GM12878 (cell line): ENCODE measurements around the gene ZC3H12D.

Experiments
- CREM ChIP-seq: IDR thresholded peaks from 2 replicates; pipeline ENCODE4 v1.6.1; 2014; ENCODE audit warnings: antibody characterized with exemption, low read depth
- FOXK2 ChIP-seq: fragments of 450-650 bp; IDR thresholded peaks from 2 replicates; pipeline ENCODE4 v1.6.1; 2017; ENCODE audit warnings: mild to moderate bottlenecking, moderate library complexity
- FOXM1 ChIP-seq: IDR thresholded peaks from 2 replicates; pipeline ENCODE4 v1.6.1; 2012; ENCODE audit warnings: low read depth, mild to moderate bottlenecking, inconsistent platforms, low read length, moderate library complexity
- KLF5 ChIP-seq: fragments of 450-650 bp; IDR thresholded peaks from 2 replicates; pipeline ENCODE4 v1.6.1; 2014; ENCODE audit warnings: mild to moderate bottlenecking; ENCODE audit not compliant: partially characterized antibody
- POLR2A ChIP-seq: IDR thresholded peaks from 2 replicates; pipeline ENCODE4 v1.6.1; 2011; ENCODE audit warnings: low read depth, mild to moderate bottlenecking, low read length
- POLR2AphosphoS2 ChIP-seq: IDR thresholded peaks from 2 replicates; pipeline ENCODE4 v1.6.1; 2011; ENCODE audit warnings: low read depth, mild to moderate bottlenecking, low read length, improper control_type of control experiment, moderate library complexity
- POLR2AphosphoS5 ChIP-seq: IDR thresholded peaks from 2 replicates; pipeline ENCODE4 v1.6.1; 2011; ENCODE audit warnings: mild to moderate bottlenecking, low read length, inconsistent platforms
- RFX5 ChIP-seq: IDR thresholded peaks from 2 replicates; pipeline ENCODE4 v1.6.1; 2011; ENCODE audit warnings: low read depth, low read length, improper control_type of control experiment
- YY1 ChIP-seq: IDR thresholded peaks from 2 replicates; pipeline ENCODE4 v1.6.1; 2011; ENCODE audit warnings: low read depth, mild to moderate bottlenecking, low read length
- TF ChIP-seq, protein P1 (sequence below): IDR thresholded peaks from 2 replicates; pipeline ENCODE4 v1.6.1; 2011; ENCODE audit warnings: low read depth, low read length, improper control_type of control experiment, borderline replicate concordance
- TF ChIP-seq, protein P2 (sequence below): IDR thresholded peaks from 2 replicates; pipeline ENCODE4 v1.6.1; 2012; ENCODE audit warnings: low read depth, low read length, improper control_type of control experiment
- TF ChIP-seq, protein P3 (sequence below): IDR thresholded peaks from 2 replicates; pipeline ENCODE4 v1.6.1; 2012; ENCODE audit warnings: mild to moderate bottlenecking, low read depth, low read length
- TF ChIP-seq, protein P4 (sequence below), 3 experiments: IDR thresholded peaks in 2 of 3; conservative IDR thresholded peaks in 1 of 3; 2 replicates each; pipeline ENCODE4 v1.5.1; 2011; ENCODE audit warnings: low read depth in 3 of 3, low read length in 3 of 3, mild to moderate bottlenecking in 3 of 3, control low read depth in 2 of 3, moderate library complexity in 2 of 3, inconsistent platforms in 1 of 3, mixed read lengths in 1 of 3; ENCODE audit not compliant: control insufficient read depth in 2 of 3, insufficient read depth in 1 of 3; ENCODE audit errors: extremely low read depth in 1 of 3

DNA sequence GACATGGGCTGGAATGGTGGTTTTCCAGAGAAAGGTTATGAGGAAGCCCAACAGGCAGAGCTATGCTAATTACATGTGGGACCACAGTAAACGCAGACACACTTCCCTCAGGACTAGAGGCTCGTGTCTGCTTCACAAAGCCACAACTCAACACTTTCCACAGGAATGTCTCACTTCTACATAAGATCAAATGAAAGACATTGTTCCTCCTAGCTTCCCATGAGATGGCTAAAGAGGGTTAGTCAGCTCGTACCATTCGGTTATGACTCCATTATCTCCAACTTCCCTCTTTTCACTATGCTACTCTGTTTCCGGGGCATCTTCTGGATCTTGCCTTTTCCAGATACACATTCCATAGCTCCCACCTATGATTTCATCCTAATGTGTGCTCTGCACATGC lies 29.1 kb upstream of the ZC3H12D start:
- no peak for TF ChIP-seq KLF5
- TF ChIP-seq FOXK2: no peak
- TF ChIP-seq YY1: no peak
- TF ChIP-seq FOXM1: no peak
- TF ChIP-seq CREM: no peak
- no peak for TF ChIP-seq POLR2A
- no peak for TF ChIP-seq POLR2AphosphoS2
- TF ChIP-seq, protein P1, sequence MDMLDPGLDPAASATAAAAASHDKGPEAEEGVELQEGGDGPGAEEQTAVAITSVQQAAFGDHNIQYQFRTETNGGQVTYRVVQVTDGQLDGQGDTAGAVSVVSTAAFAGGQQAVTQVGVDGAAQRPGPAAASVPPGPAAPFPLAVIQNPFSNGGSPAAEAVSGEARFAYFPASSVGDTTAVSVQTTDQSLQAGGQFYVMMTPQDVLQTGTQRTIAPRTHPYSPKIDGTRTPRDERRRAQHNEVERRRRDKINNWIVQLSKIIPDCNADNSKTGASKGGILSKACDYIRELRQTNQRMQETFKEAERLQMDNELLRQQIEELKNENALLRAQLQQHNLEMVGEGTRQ: no peak
- TF ChIP-seq POLR2AphosphoS5: no peak
- TF ChIP-seq, protein P2, sequence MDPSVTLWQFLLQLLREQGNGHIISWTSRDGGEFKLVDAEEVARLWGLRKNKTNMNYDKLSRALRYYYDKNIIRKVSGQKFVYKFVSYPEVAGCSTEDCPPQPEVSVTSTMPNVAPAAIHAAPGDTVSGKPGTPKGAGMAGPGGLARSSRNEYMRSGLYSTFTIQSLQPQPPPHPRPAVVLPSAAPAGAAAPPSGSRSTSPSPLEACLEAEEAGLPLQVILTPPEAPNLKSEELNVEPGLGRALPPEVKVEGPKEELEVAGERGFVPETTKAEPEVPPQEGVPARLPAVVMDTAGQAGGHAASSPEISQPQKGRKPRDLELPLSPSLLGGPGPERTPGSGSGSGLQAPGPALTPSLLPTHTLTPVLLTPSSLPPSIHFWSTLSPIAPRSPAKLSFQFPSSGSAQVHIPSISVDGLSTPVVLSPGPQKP: no peak
- no peak for TF ChIP-seq RFX5
- TF ChIP-seq, protein P3, sequence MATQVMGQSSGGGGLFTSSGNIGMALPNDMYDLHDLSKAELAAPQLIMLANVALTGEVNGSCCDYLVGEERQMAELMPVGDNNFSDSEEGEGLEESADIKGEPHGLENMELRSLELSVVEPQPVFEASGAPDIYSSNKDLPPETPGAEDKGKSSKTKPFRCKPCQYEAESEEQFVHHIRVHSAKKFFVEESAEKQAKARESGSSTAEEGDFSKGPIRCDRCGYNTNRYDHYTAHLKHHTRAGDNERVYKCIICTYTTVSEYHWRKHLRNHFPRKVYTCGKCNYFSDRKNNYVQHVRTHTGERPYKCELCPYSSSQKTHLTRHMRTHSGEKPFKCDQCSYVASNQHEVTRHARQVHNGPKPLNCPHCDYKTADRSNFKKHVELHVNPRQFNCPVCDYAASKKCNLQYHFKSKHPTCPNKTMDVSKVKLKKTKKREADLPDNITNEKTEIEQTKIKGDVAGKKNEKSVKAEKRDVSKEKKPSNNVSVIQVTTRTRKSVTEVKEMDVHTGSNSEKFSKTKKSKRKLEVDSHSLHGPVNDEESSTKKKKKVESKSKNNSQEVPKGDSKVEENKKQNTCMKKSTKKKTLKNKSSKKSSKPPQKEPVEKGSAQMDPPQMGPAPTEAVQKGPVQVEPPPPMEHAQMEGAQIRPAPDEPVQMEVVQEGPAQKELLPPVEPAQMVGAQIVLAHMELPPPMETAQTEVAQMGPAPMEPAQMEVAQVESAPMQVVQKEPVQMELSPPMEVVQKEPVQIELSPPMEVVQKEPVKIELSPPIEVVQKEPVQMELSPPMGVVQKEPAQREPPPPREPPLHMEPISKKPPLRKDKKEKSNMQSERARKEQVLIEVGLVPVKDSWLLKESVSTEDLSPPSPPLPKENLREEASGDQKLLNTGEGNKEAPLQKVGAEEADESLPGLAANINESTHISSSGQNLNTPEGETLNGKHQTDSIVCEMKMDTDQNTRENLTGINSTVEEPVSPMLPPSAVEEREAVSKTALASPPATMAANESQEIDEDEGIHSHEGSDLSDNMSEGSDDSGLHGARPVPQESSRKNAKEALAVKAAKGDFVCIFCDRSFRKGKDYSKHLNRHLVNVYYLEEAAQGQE: no peak
- TF ChIP-seq, protein P4, sequence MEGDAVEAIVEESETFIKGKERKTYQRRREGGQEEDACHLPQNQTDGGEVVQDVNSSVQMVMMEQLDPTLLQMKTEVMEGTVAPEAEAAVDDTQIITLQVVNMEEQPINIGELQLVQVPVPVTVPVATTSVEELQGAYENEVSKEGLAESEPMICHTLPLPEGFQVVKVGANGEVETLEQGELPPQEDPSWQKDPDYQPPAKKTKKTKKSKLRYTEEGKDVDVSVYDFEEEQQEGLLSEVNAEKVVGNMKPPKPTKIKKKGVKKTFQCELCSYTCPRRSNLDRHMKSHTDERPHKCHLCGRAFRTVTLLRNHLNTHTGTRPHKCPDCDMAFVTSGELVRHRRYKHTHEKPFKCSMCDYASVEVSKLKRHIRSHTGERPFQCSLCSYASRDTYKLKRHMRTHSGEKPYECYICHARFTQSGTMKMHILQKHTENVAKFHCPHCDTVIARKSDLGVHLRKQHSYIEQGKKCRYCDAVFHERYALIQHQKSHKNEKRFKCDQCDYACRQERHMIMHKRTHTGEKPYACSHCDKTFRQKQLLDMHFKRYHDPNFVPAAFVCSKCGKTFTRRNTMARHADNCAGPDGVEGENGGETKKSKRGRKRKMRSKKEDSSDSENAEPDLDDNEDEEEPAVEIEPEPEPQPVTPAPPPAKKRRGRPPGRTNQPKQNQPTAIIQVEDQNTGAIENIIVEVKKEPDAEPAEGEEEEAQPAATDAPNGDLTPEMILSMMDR (IDR thresholded peaks at IDR 0.05 in 2 of 3, conservative IDR thresholded peaks at IDR 0.05 in 1 of 3; ENCODE audit: control insufficient read depth in 2 of 3, extremely low read depth in 1 of 3, insufficient read depth in 1 of 3, low read depth in 3 of 3, low read length in 3 of 3): no peak
